ENCODE measurements around the gene ARHGAP33.

ARHGAP33 gene

GRCh38 chr19:35774274-35775045 is 904 bp upstream of the ARHGAP33 start:
- no peak overlapping the region for H3K4me3 ChIP-seq (ENCODE audit: low read depth, low read length)
- H3K9ac ChIP-seq (ENCODE audit: low read depth, low read length): no peak overlapping the region
- no peaks in the 10 kb centered on the region for H3K36me3 ChIP-seq (ENCODE audit: control insufficient read depth, insufficient read depth, low read length)

GRCh38 chr19:35775046-35775297 is 392 bp upstream of the ARHGAP33 start:
- peaks cover 17% of the 10 kb centered on the region for H3K4me1 ChIP-seq (ENCODE audit: control insufficient read depth, insufficient read depth, low read length)
- H3K9ac ChIP-seq (ENCODE audit: low read depth, low read length): no peak overlapping the region
- H3K4me3 ChIP-seq (ENCODE audit: low read depth, low read length): peak overlapping the region; percentile 81; the same call in 1 of the 2 replicates
- H3K27ac ChIP-seq (ENCODE audit: low read depth, low read length): no peak overlapping the region
- H3K36me3 ChIP-seq (ENCODE audit: control insufficient read depth, insufficient read depth, low read length): no peaks in the 10 kb centered on the region
- peaks cover 9% of the 10 kb centered on the region for H3K27me3 ChIP-seq (ENCODE audit: control insufficient read depth, insufficient read depth, low read length)
- H3K9me3 ChIP-seq (ENCODE audit: control insufficient read depth, insufficient read depth, low read length): no peaks in the 10 kb centered on the region

More at GRCh38 chr19:35774274-35775045, 904 bp upstream of the ARHGAP33 start:
- Histone ChIP-seq H3K27me3 (ENCODE audit: control insufficient read depth, insufficient read depth, low read length) (peaks cover 9% of the 10 kb centered on the region), H3K27ac (ENCODE audit: low read depth, low read length) (no peak overlapping the region), H3K4me1 (ENCODE audit: control insufficient read depth, insufficient read depth, low read length) (peaks cover 17% of the 10 kb centered on the region), H3K9me3 (ENCODE audit: control insufficient read depth, insufficient read depth, low read length) (no peaks in the 10 kb centered on the region)

GRCh38 chr19:35776102-35776788 is 881 bp downstream of the ARHGAP33 start:
- Histone ChIP-seq H3K9me3 (ENCODE audit: control insufficient read depth, insufficient read depth, low read length) (no peaks in the 10 kb centered on the region), H3K9ac (ENCODE audit: low read depth, low read length) (no peak overlapping the region), H3K4me3 (ENCODE audit: low read depth, low read length) (peak overlapping the region; percentile 81; the same call in 1 of the 2 replicates), H3K27ac (ENCODE audit: low read depth, low read length) (no peak overlapping the region), H3K27me3 (ENCODE audit: control insufficient read depth, insufficient read depth, low read length) (peaks cover 9% of the 10 kb centered on the region), H3K36me3 (ENCODE audit: control insufficient read depth, insufficient read depth, low read length) (no peaks in the 10 kb centered on the region), H3K4me1 (ENCODE audit: control insufficient read depth, insufficient read depth, low read length) (peaks cover 17% of the 10 kb centered on the region)

GRCh38 chr19:35777086-35777841 is 1.9 kb downstream of the ARHGAP33 start:
- H3K9me3 ChIP-seq (ENCODE audit: control insufficient read depth, insufficient read depth, low read length): no peaks in the 10 kb centered on the region
- H3K9ac ChIP-seq (ENCODE audit: low read depth, low read length): no peak overlapping the region
- peak overlapping the region; percentile 26; the same call in 1 of the 2 replicates for H3K4me3 ChIP-seq (ENCODE audit: low read depth, low read length)
- H3K27me3 ChIP-seq (ENCODE audit: control insufficient read depth, insufficient read depth, low read length): peaks cover 9% of the 10 kb centered on the region
- H3K36me3 ChIP-seq (ENCODE audit: control insufficient read depth, insufficient read depth, low read length): no peaks in the 10 kb centered on the region
- H3K4me1 ChIP-seq (ENCODE audit: control insufficient read depth, insufficient read depth, low read length): peaks cover 20% of the 10 kb centered on the region
- no peak overlapping the region for H3K27ac ChIP-seq (ENCODE audit: low read depth, low read length)

GRCh38 chr19:35777961-35778360 is 2.6 kb downstream of the ARHGAP33 start:
- Histone ChIP-seq H3K27ac (ENCODE audit: low read depth, low read length) (no peak overlapping the region), H3K9ac (ENCODE audit: low read depth, low read length) (no peak overlapping the region), H3K36me3 (ENCODE audit: control insufficient read depth, insufficient read depth, low read length) (no peaks in the 10 kb centered on the region), H3K9me3 (ENCODE audit: control insufficient read depth, insufficient read depth, low read length) (no peaks in the 10 kb centered on the region), H3K4me3 (ENCODE audit: low read depth, low read length) (no peak overlapping the region), H3K27me3 (ENCODE audit: control insufficient read depth, insufficient read depth, low read length) (peaks cover 9% of the 10 kb centered on the region), H3K4me1 (ENCODE audit: control insufficient read depth, insufficient read depth, low read length) (peaks cover 20% of the 10 kb centered on the region)

- no peaks in the 10 kb centered on the region for H3K36me3 ChIP-seq (ENCODE audit: control insufficient read depth, insufficient read depth, low read length)
- no peak overlapping the region for H3K9ac ChIP-seq (ENCODE audit: low read depth, low read length)
- peaks cover 9% of the 10 kb centered on the region for H3K27me3 ChIP-seq (ENCODE audit: control insufficient read depth, insufficient read depth, low read length)
- H3K27ac ChIP-seq (ENCODE audit: low read depth, low read length): no peak overlapping the region
- H3K4me1 ChIP-seq (ENCODE audit: control insufficient read depth, insufficient read depth, low read length): peaks cover 20% of the 10 kb centered on the region
- H3K4me3 ChIP-seq (ENCODE audit: low read depth, low read length): no peak overlapping the region
- H3K9me3 ChIP-seq (ENCODE audit: control insufficient read depth, insufficient read depth, low read length): no peaks in the 10 kb centered on the region
These were observed 3.7 kb downstream of the ARHGAP33 start for GRCh38 chr19:35779033-35779432.

GRCh38 chr19:35780058-35780457 is 4.7 kb downstream of the ARHGAP33 start:
- no peak overlapping the region for H3K27ac ChIP-seq (ENCODE audit: low read depth, low read length)
- peaks cover 20% of the 10 kb centered on the region for H3K4me1 ChIP-seq (ENCODE audit: control insufficient read depth, insufficient read depth, low read length)
- no peak overlapping the region for H3K9ac ChIP-seq (ENCODE audit: low read depth, low read length)
- H3K27me3 ChIP-seq (ENCODE audit: control insufficient read depth, insufficient read depth, low read length): peaks cover 9% of the 10 kb centered on the region
- no peaks in the 10 kb centered on the region for H3K9me3 ChIP-seq (ENCODE audit: control insufficient read depth, insufficient read depth, low read length)
- no peak overlapping the region for H3K4me3 ChIP-seq (ENCODE audit: low read depth, low read length)
- no peaks in the 10 kb centered on the region for H3K36me3 ChIP-seq (ENCODE audit: control insufficient read depth, insufficient read depth, low read length)

- Histone ChIP-seq H3K27me3 (ENCODE audit: control insufficient read depth, insufficient read depth, low read length) (peaks cover 9% of the 10 kb centered on the region), H3K27ac (ENCODE audit: low read depth, low read length) (no peak overlapping the region), H3K9ac (ENCODE audit: low read depth, low read length) (no peak overlapping the region), H3K4me3 (ENCODE audit: low read depth, low read length) (no peak overlapping the region), H3K4me1 (ENCODE audit: control insufficient read depth, insufficient read depth, low read length) (peaks cover 24% of the 10 kb centered on the region), H3K9me3 (ENCODE audit: control insufficient read depth, insufficient read depth, low read length) (no peaks in the 10 kb centered on the region), H3K36me3 (ENCODE audit: control insufficient read depth, insufficient read depth, low read length) (no peaks in the 10 kb centered on the region)
These were observed 5.4 kb downstream of the ARHGAP33 start for GRCh38 chr19:35780717-35781116.

- Histone ChIP-seq H3K4me3 (ENCODE audit: low read depth, low read length) (no peak overlapping the region), H3K9ac (ENCODE audit: low read depth, low read length) (no peak overlapping the region), H3K27me3 (ENCODE audit: control insufficient read depth, insufficient read depth, low read length) (peaks cover 5% of the 10 kb centered on the region), H3K27ac (ENCODE audit: low read depth, low read length) (no peak overlapping the region), H3K9me3 (ENCODE audit: control insufficient read depth, insufficient read depth, low read length) (no peaks in the 10 kb centered on the region), H3K36me3 (ENCODE audit: control insufficient read depth, insufficient read depth, low read length) (no peaks in the 10 kb centered on the region), H3K4me1 (ENCODE audit: control insufficient read depth, insufficient read depth, low read length) (peaks cover 19% of the 10 kb centered on the region)
These were observed 6.3 kb downstream of the ARHGAP33 start for GRCh38 chr19:35781650-35782049.

- Histone ChIP-seq H3K36me3 (ENCODE audit: control insufficient read depth, insufficient read depth, low read length) (no peaks in the 10 kb centered on the region), H3K27ac (ENCODE audit: low read depth, low read length) (no peak overlapping the region), H3K27me3 (ENCODE audit: control insufficient read depth, insufficient read depth, low read length) (no peaks in the 10 kb centered on the region; the same call in 1 of the 2 replicates), H3K4me3 (ENCODE audit: low read depth, low read length) (no peak overlapping the region), H3K9me3 (ENCODE audit: control insufficient read depth, insufficient read depth, low read length) (no peaks in the 10 kb centered on the region), H3K9ac (ENCODE audit: low read depth, low read length) (no peak overlapping the region), H3K4me1 (ENCODE audit: control insufficient read depth, insufficient read depth, low read length) (peaks cover 11% of the 10 kb centered on the region)
These were observed 7.2 kb downstream of the ARHGAP33 start for GRCh38 chr19:35782589-35782988.

Data from HUES48 (cell line).